GM18951 (cell line): ENCODE data around the gene SEPTIN11.

Source experiments
- POLR2A ChIP-seq: IDR thresholded peaks from 4 replicates; pipeline ENCODE4 v1.6.1; 2011; ENCODE audit warnings: mild to moderate bottlenecking; ENCODE audit not compliant: insufficient read length, insufficient read depth; ENCODE audit errors: extremely low read depth
- in situ Hi-C: fragments of 300-500 bp; cut with MboI; formaldehyde crosslinking; loops from one replicate; pipeline ENCODE4 v1.12.0; 2022; ENCODE audit warnings: low sequenced_read_pairs, mixed read lengths, inconsistent platforms; ENCODE audit not compliant: unreplicated experiment

SEPTIN11 gene

DNA sequence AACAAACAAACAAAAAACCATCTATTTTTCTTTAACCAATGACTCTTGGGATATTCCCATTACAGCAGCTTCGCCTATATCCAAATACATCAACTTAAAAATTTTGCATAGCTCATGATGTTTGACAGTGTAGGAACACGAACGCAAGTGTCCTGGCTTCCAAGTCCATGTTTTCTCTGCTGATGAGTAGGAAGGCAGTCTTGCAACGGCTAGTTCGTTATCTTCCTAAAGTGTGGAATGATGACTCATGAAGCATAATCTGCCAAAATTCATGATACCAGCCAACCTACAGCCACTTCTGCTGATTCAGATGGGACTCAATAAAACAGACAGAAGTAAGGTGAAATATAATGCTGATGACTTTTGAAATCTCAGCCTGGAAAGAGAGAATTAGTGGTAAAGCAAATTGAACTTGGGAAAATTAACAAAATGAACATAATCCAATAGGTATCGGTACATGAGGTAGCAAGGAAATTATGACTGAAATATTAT, 6.4 kb upstream of the SEPTIN11 start:
- in situ Hi-C loops = no loop called here
- TF ChIP-seq POLR2A = no peak

DNA sequence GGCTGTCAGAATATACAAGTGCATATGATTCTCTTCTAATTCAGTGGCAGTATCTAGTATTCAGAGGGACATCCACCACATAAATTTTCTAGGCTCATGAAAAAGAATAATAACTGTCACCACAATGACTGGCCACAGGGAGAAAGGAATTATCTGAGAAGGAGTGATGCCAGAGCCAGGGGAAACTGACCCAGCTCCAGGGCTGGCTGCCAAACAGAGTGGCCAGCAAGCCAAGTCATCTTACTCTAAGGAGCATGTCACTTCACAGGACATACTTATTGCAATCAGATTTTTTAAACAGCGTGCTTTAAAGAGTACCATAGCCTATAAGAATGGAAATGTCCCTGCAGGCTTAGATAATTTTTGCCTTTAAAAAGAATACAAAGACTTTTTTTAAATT, 5.8 kb upstream of the SEPTIN11 start:
- in situ Hi-C loops = no loop called here
- TF ChIP-seq POLR2A = no peak

DNA sequence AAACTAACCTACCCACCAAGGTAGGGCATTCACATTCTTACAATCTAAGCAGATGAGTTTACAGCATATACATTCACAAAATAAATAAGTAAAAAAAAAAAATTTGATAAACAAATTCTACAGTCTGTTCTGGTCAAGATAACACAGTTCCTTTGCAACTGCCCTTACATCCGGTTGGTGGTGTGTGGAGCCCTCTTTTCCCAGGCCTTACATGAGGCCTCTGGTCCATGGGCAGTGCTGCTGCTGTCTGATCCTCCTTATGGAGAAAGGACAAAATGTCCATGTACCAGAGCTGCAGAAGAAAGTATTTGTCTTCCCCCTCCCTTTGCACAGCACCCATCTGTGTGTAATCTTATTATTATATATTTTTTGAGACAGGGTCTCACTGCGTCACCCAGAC, 2.2 kb upstream of the SEPTIN11 start:
- no peak for TF ChIP-seq POLR2A
- in situ Hi-C loops = no loop called here

DNA sequence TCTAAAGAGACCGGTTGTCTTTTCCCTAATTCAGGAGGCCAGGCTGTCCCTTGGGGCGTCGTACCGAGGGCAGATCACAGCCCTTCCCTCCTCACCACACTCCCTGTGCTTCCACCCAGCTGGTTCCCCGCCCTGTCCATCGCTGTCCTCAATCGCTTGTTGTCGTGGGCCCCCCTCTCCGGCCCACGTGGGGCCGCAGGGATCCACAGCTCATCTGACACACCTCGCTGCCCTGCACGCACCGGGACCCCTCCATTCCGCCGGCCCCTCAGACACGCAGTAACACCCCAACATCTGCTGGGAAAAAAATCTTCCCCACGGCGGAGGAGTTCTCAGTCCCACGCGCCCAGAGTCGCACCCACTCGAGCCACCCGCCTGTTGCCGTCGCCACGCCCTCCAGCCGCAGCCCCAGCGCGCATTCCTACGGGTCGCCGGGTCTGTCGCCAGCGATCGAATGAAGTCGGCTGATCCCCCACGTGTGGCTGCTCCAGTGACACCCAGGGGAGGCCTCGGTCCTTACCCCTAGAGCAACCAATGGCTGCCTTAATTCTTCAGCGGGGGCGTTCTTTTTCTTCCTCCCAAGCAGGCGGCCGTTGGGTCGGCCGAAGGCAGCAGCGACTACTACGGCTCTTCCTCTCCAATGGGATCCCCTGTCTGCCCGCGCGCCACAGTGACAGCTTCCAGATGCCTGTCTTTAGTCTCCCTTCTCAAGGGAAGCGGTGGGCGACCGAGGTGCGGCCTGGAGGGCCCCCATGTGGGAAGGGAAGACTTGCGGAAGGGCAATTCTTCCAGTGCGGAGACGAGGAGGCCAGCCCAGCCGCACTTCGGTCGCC, 893 bp upstream of the SEPTIN11 start:
- in situ Hi-C loops = no loop called here

DNA sequence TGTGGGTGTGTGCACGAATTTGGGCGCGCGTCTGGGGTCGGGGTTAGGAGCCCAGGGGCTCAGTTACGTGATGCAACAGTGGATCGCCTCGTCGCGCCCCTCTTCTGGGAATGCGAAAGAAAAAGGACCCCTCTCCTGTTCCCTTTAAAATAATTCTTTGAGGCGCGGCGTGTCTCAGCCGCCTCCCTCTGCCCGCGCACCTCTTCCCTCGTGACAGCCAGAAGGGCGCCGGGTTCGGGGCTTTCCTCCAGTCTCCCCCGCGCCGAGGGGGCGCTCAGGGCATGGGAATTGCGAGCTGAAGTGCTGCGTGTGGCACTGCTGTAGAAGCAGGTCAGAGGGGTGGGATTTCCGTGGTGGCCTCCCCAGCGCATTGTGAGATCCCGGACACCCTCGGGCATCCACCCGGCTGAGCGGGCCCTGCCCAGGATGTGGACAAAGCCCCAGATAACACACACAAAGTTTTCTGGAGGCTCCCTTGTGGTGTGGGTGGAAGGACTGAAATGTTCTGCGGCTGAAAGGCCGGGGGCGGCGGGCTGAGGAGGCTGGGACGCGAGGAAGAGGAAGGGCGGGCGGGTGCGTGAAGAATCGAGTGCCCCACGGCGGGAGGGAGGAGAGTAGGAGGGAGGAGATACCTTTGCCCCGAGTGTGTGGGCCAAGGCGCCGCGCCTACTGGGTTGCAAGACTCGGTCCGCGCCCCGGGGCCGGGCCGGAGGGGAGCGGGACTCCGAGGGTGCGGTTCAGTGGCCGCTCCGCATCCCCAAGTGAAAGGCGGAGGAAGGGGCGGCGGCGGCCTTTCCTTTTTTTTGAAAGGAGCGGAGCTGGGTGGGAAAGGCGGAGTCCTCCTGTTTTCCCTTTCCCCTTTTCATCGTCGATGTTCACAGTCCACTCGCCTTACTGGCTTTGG, 752 bp downstream of the SEPTIN11 start:
- TF ChIP-seq POLR2A = no peak

More for the DNA sequence above, 893 bp upstream of the SEPTIN11 start:
- peak; percentile 57 for TF ChIP-seq POLR2A

DNA sequence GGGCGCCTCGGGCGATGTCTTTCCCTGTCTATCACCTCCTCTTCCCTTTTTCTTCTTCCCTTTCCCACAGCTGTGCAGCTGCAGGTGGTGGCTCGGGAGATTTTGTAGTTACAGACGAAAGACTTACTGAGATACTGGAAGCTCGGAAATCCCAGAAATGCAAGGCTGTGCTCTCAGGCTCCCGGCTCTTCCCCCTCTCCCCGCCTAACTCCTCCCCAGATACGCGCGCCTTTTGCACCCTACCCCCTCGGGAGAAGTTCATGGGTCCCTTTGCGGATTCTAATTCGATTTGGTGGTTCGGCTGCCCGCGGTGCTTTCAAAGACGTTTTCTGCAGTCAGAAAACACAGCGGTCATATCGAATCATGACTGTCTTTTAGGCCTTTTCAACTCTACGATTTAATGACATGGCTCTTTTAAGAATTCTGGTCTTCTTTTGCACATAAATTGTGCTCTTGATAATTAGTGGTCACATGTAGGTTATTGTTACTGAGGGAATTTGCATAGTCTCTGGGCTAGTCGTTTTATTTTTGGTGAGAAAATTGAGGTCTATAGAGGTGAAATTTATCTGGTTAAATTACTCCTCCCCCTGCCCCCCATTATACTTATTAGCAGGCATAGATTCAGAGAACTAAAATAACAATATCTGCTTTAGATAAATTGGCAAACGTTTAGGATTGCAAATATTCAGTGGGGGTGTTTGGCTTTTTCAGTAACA, 1.6 kb downstream of the SEPTIN11 start:
- TF ChIP-seq POLR2A = no peak
- in situ Hi-C loops = no loop called here

More for the DNA sequence above, 752 bp downstream of the SEPTIN11 start:
- in situ Hi-C loops = no loop called here

DNA sequence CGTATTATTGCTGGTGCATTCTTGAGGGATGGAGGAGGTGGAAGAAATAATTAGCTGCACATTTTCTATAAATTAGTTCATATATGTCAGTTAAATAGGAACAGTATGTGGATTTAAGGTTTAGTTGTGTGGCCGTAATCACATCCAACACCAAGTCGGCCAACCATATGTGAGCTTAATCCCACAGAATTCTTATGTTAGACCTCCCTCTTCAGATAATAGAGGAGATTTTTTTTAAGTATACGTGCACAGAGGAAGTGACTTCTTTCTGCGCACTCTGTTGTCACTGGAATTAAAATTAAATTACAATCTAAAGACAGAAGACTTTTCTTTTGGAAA, 2.1 kb downstream of the SEPTIN11 start:
- TF ChIP-seq POLR2A = no peak

DNA sequence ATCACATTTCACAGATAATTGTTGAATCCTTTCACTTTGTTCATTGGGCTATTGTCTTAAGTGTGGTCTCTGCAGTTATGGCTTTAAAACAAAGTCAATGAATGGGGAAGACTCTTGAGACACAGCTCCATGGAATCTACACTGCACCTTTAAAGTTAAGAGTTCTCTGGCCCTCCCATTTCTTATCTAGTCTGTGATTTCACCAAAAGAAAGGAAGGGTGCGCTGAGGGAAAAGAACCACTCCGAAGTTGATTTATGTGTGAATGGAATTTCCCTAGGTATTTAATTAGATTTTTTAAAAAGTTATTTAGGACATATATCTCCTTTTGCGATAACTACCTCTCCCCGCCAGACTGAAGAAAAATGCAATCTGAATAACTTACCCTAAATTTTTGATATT, 2.5 kb downstream of the SEPTIN11 start:
- in situ Hi-C loops = no loop called here
- no peak for TF ChIP-seq POLR2A

More for the DNA sequence above, 2.1 kb downstream of the SEPTIN11 start:
- in situ Hi-C loops = no loop called here

DNA sequence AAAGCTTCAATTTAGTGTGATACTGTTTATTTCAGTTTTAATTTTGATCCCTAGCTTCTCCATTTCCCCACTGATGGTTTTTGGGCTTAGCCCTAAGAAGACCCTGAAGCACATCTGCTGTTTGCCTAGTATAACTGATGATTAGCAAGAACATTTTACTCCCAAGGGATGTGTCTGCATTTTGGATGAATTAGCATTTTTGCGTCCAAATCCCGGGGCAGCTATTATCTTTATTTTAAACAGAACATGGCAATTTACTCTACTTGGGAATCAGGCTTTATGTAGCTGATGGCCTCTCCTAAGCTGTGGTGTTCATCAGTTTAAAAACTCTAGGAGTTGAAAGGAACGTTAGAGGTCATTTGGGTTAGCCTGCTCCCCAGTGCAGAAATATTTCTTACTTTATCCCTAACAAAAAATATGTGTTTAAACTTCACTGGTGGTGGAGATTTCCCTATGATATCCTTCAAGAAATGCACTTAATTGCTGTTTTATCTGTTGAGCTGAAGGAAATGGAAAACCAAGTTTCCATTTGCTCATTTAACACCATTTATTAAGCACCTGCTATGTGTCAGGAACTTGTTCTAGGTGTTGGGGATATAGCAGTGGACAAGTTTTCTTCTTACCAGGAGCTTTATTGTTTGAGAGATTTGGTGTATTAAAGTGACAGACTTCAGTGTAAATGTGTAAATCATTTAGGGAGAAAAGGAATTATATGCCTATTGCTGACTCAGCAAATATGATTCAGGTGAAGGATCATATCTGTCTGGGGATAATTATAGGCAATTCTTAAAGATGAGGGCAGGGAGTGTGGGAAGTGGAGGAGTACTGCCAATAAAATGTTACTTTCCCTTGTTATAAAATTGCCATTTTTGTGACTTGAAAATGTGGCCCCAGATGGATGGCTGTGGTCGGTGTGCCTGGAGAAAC, 3.4 kb downstream of the SEPTIN11 start:
- no peak for TF ChIP-seq POLR2A
- in situ Hi-C loops = no loop called here

DNA sequence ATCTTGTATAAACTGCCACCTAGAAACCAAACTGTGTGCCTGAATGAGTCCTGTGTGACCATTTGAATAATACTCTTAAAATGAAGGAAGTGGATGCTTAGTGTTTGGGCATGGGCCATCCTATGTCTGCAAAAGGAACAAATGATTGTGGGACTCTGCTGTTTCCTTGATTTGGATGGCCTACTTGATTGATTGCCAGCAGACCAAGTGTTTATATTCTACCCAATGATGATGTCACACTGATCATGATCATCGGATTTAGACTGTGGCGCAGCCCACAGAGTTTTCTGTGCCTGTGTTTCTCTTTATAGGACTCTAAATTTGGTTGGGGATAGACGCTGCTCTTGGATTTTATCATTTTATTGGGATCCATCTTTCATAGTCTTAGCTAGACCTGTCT, 4.4 kb downstream of the SEPTIN11 start:
- TF ChIP-seq POLR2A = no peak
- in situ Hi-C loops = no loop called here

DNA sequence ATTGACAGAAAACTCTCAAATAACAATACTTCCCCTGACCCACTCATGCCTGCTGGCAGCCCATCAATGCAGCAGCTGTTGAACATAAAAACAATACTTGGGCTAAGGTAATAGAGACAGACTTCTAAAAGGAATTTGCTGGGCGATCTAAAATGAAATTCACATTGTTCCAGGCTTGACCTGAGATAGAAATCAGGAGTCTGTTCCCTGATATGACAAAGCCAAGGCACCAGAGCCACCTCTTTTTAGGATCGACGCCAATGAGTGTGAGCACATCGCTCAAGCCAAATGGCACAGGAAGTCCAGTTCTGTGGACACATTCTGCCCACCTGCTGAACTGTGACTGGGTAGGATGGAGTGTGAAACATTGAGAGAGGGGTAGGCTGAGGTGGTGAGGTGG, 4.9 kb downstream of the SEPTIN11 start:
- in situ Hi-C loops = no loop called here
- no peak for TF ChIP-seq POLR2A

DNA sequence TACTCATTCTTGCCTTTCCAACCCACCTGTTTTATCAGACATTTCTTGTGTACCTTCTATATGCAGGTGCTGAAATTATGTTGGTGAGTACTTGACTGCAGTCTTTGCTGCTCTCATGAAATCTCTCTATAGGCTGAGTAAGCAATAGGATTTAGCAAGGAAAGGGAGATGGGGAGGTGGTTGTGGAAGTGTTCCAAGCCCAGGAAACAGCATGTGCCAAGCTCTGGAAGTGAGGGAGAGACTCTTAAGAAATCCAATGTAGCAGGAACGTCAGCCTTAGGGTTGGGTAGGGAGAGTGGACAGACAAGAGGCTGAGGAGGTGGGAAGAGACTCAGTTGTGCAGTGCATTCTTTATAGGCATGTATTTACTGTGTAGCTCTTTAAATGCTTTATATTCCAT, 5.6 kb downstream of the SEPTIN11 start:
- in situ Hi-C loops = no loop called here
- TF ChIP-seq POLR2A = no peak
